ENCODE measurements around the gene SLCO3A1.

Gene SLCO3A1

DNA sequence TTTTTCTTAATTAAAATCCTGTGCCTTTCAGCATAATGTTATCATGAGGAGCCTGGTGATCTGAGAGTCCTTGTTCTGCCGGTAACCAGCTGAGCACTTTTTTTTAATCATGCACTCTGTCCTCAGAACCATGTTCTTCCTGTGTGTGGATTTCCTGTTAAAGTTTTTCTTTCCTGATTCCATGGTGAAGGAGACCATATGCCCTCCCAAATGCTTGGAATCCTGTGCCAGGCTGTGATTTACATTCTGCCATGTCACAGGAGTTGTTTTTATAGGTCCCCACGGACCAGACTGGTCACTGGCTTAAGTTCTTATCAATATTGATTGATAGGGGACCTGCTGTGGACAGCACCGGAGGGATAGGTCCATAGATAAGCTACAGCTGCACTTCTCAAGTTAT is 257.8 kb downstream of the SLCO3A1 start:
- DNase-seq: no peak

DNA sequence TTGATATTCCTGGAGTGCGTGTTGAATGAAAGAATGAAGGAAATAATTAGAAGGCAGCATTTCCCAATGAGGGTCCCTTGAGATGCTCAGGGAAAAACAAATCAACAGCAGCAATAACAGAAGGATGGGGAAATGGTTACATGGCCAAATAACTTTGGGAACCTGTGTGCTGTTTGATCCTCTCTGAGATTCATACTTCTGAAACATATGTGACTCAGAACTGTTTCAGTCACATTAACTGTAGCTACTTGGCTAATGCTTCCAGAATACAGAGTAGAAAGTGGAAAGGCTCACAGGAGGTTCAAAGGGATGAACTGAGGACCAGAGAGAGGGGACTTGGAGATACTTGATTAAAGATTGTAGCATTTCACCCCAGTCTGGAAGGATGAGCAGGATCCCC is 258.2 kb downstream of the SLCO3A1 start:
- DNase-seq: no peak

DNA sequence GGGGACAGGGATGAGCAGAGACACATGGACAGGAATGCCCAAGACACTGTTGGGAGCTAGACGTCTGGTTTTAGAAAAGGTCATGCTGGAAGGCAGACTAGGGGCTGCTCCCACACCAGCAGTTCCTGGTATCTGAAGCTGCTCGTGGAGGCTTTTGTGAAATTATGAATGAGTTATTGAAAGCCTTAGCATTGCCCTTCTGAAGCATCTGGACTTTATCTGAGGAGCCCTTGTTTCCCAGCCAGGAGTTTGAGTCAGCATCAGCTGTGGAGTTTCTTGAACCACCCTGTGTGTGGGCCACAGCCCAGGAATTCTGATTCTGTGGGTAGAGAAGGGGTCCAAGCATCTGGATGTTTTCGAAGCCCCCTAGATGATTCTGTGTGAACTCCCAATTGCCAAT is 258.7 kb downstream of the SLCO3A1 start:
- no peak for DNase-seq

DNA sequence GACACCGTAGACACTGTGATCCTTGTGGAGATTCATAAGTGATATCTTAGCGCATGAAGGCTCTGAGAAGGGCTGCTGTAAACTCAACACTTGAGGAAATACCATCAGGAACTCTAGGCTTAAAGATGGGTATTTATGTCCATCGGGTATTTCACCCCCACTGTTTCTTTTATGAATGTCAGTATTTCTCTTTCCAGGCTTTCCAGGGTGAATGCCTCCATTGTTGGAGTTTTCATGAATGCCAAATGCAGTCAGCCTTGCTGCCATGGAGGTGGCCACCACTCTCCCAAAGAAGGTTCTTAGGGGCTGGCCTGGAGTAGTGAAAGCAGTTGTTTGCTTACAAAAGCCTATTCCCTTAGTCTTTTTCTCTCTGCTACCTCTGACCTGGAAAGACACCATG is 259.2 kb downstream of the SLCO3A1 start:
- DNase-seq: no peak

DNA sequence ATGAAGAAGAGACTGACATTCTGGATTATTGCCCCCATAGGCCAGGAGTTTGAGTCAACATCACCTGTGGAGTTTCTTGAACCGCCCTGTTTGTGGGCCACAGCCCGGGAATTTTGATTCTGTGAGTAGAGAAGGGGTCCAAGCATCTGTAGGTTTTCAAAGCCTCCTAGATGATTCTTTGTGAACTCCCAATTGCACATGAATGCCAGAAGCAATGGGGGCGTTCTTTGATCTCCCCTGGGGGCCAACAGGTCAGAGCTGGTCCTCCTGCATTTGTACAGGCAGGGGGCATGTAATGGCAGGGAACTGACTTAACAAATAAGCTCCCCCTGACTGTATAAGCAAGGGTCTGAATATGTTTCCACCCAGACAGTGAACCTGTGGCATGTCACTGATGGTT is 260.3 kb downstream of the SLCO3A1 start:
- no peak for DNase-seq

DNA sequence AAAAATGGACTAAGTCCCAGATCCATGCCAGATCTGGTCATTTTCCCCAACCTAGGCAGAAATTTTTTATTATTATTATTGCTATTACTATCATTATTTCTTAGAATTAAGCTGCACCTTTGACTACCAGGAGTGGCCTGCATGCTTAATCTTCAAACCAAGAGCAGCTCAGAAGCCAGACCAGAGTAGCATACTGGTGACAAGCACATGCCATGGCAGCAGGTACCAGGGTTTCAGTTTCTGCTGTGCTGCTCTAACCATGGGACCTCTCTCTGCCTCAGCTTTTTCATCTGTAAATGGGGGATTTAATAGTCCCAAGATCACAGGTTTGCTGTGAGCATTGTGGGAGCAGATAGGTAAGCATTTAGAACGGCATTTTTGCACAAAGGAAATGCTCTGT is 262.3 kb downstream of the SLCO3A1 start:
- no peak for DNase-seq

DNA sequence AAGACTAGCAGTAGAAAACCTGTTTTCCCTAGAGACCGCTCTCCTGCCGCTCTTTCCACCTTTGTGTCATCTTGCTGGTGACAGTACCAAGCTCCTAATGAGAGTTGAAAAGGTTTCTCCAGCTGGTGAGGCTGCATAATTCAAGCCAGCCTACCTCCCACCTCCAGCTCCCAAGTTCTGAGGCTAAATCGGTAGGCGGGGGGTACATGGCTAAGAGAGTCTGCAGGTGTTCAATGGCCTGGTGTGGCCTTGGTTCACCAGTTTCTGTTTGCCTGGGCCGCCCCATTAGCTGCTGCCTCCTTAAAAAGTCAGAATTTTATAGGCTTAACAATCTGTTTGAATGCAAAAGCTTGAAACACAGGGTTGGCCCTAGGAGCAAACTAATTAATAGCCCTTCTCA is 262.8 kb downstream of the SLCO3A1 start:
- no peak for DNase-seq

DNA sequence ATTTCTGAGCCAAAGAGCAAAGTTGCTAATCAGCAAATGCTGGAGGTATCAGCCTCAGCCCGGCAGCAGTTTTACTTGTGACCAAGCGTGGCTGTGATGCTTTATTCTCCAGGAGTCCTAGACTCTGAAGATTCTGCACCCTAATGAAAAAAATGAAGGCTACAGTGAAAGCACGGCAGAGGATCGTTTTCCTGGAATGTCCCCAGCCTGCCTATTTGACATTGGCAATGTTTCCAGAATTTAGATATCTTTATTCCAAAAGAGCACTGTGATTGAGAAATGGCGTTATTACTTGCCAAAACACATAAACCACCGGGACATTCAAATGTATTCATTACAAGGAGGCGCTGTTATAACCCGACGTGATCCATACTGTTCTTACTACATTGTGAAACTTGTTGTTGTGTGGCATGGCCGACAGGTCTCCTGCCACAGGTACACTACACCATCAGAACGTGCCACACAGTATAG is 263.8 kb downstream of the SLCO3A1 start:
- DNase-seq: no peak

DNA sequence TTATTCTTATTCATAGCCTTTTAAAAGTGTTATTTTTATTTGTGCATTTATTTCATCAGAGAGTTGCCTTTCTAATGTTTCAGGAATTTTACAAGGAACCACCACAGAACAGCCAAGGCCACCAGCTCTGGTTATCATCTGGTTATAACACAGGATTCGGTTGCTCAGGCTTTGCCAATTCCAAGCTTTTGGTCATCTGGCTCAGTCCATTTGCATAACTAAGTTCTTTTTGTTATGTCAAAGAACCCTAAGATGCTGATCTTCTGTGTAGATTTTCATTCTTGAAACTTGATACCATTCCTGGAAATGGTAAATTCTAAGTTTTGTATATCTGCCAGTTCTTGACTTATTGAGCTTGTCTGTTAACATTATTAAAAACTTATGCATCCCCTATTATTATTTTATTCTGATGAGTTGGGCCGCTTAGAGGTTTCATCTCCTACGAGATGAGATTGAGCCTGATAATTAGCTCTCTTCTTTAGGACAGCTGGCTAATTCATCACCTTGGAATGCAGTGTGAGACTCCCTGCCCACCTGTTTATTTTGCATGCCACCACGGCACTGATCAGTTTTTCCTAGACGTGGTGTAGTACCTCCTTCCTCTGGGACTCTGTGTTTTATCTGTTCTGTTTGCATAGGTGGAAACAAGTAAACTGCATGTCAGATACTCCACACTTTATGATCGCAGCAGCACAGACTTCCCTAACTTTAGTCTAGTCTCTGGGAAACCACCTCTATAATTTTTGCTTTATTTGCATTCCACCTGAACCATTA is 264.8 kb downstream of the SLCO3A1 start:
- no peak for DNase-seq

DNA sequence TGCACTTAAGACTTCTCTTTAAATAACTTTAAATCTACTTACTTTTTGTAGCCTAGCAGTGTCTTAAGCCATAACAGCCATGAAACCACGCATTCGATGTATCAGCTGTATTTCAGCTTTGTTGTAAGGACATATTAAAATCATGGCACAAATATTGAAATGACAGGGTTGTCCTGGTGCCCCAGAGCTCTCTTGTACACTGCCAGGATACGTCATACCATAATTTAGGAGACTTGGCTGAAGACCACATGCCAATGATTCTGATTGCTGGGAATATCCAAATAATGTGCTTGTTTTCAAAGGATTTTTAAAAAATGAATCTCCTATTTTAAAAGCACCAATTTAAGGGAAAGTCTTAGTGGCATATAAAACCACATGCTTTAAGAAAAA is 265.4 kb downstream of the SLCO3A1 start:
- DNase-seq: no peak

DNA sequence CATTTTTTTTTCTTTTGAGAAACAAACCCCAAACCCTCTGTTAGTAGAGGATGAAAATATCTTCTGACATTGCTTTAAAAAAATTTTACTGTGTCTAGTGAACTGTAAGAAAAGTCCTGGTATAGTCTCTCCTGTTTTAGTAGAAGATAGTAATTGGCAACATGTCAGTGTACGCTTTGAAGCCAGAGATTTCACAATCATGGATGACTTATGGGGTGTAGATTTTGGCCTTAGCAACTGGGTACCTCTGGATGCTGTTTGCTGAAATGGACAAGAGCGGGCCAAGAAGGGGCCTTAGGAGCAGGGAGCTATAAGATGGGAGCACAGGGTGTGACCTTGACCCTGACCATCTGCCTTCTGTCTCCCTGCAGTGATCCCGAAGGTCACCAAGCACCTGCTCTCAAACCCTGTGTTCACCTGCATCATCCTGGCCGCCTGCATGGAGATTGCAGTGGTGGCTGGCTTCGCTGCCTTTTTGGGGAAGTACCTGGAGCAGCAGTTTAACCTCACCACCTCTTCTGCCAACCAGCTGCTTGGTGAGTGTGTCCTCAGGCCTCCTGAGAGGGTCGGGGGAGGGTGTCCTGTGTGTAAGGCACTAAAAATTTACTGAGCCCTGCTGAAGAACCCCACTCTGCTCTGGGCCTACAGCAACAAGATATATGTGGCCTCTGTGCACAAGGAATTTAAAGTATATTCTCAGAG is 266.7 kb downstream of the SLCO3A1 start:
- DNase-seq: no peak

DNA sequence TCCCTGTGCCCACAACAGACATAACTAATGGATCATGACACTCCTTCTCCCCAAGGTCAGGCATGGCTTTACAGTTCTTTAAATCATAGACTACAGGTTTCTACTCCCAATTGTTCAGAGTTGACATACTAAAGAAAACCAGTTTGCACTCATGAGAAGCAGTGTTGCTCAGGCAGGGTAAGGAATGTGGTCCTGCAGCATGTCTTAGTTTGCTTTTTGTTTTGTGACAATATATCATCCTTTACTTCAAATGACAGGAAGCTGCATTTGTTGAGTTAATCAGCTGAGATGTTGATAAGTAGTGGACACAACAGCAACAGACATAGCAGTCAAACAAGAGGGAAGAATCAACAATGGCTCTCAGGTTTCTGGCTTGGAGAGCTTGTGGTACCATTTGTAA is 267.5 kb downstream of the SLCO3A1 start:
- no peak for DNase-seq

DNA sequence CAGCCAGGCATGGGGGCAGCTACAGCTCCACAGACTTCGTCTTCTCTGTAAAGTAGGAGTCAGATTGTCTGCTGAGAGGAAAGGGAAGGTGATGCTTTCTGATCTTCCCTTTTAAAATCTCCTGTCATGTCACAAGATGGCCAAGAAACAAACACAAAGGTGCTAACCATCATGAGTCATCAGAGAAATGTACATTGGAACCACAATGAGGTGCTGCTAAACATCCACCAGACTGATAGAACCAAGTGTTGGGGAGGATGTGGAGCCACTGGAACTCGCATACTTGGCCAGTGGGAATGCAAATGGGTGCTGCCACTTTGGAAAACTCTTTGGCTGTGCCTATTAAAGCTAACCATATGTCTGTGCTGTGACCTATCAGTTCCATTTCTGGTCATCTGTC is 268.8 kb downstream of the SLCO3A1 start:
- DNase-seq: no peak

DNA sequence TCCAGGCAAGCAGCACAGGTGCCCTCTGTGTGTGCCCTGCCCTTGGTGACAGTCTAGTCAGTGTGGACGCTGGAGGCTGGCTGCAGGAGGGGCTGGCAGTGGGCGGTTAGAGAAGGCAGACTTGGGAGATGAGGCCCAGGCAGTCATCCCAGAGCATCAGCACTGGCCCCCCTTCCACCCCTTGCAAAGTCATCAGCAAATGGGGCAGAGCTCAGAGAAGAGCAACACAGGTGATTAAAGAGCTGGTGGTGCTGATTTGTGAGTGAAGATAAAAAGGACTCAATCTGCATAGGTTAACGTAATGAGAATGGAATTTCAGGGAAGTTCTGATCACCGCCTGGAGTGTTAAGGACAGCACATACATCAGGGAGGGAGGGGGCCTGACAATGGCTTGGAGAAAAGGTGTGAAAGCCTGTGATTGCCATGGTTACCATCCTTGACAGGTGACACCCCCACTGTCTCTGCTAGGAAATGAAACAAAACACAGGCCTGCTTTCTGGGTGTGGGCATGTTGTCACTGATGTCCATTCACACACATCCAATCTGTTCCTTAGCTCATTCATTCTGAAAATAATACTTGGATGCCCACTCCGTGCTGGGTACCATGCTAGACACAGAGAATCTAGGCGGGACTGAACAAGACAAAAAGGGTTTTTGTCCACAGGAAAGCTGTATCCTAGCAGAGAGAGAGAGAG is 270.6 kb downstream of the SLCO3A1 start:
- DNase-seq: no peak

DNA sequence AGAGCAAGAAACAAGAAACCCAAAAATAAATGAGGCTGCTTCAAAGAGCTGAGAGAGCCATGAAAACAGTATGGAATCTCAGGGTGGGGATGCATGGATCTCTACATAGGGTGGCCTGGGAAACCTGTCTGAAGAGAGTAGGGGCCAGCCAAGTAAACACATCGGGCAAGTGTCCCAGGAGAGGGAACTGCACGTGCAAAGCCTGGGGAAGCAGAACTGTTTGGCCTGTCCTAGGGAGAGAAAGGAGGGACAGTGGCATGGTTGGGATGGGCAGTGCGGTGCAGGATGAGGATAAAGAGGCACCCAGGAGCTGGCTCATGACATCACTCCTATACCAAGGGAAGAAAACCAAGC is 271.1 kb downstream of the SLCO3A1 start:
- DNase-seq: no peak

DNA sequence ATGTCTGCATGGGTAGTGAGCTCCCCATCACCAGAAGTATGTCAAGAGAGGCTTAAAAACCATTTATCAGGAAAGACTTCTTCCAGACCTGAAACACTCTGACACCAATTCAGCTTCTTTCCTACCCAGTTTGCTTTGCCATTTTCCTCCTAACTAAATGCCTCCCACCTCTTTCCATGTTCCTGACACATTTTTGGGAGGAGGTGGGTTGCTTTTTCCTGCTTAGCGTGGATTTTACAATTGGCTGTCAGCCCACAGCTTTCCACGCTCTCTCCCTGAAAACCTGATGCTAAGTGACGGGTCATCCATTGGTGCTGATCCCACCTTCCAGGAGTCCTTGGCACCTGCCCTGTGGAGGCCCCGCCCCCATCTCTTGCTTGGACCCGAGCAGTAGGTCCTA is 275.3 kb downstream of the SLCO3A1 start:
- no peak for DNase-seq

DNA sequence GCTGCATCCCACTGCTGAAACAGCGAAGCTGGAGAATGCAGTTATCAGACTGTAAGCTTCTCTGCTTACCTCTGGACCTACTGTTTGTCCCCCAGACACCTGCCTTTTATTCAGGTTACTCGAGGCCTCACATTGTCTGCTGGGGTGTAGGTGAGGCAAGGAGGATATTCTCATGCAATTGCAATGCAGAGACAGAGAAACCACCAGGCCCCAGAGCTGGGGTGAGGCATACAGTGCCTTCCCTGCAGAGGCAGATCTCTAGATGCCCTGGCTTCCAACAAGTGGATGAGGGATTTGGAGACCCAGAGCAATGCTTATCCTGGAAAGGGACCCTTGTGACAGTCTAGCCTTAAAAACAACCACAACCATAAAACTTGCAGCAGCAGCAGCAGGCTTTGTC is 276.7 kb downstream of the SLCO3A1 start:
- no peak for DNase-seq

DNA sequence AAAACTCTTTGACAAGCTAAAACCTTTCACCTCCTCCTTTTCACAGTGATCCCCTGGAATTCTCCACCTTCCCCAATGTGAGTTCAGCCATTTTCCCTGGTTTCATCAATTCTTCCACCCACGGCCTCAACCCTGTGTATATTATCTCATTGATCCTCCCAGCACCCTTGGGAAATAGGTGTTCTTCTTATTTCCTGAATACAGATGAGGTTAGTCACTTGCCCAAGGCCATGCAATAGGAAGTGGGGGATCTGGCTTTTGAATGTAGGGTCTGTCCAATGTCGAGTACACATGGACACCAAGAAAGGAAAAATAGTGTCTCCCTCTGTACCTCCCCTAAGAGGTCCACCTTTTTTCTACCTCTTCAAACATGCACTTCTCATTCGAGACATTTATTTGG is 277.4 kb downstream of the SLCO3A1 start:
- no peak for DNase-seq

DNA sequence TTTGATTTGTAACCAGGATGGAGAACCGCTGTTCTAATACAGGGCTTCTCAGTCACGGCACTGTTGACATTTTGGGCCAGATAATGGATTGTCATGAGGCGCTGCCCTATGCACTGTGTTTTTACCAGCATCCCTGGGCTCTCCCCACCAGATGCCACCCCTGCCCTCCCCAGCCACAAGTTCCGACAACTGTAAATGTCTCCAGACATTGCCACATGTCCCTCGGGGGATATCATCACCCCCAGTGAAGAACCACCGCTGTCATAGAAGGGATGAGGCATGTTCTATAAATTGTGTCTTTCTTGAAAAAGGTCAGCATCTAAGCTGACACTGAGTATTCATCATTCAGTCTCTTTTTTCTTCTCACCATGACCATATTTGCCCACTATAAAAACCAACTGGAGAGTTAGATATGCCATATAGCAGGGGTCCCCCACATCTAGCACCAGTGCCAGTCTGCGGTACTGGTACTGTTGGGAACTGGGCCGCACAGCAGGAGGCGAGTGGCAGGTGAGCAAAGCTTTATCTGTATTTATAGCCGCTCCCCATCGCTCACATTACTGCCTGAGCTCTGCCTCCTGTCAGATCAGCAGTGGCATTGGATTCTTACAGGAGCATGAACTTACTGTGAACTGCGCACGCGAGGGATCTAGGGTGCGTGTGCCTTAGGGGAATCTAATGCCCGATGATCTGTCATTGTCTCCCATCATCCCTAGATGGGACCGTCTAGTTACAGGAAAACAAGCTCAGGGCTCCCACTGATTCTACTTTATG is 279.7 kb downstream of the SLCO3A1 start:
- DNase-seq: no peak

DNA sequence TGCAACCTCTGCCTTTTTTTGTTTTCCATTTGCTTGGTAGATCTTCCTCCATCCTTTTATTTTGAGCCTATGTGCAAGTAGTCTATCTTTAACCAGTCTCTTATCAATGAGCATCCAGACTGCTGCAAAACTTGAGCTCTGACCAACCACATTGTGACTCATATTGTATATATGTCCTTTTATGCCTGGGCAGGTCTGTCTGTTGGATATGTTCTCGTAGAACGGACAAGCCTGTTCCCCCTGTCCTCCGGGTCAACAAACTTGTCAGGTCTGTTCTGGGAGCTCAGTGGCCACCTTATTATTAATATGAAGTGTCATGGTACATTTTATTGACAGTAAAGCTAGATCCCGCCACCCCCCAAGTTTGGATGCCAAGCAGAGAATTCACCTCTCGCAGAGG is 287.3 kb downstream of the SLCO3A1 start:
- DNase-seq: no peak

DNA sequence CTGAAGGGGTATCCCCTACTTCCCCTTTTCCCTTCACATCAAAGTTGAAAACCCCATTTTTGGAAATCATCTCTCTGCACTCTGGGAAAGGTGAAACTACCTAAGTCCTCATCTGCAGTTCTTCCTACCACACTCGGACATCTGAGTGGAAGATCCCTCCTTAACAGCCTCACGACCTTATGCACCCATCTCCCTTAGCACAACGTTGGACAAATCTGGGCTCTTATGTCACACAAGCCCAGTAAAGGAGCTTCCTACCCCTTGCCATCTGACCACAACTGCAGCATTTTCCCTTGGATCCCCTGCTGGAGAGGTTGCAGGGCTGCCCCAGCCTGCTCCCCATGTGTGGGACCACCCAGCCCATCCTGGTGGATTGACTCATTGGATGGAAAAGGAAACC is 288.1 kb downstream of the SLCO3A1 start:
- DNase-seq: no peak

DNA sequence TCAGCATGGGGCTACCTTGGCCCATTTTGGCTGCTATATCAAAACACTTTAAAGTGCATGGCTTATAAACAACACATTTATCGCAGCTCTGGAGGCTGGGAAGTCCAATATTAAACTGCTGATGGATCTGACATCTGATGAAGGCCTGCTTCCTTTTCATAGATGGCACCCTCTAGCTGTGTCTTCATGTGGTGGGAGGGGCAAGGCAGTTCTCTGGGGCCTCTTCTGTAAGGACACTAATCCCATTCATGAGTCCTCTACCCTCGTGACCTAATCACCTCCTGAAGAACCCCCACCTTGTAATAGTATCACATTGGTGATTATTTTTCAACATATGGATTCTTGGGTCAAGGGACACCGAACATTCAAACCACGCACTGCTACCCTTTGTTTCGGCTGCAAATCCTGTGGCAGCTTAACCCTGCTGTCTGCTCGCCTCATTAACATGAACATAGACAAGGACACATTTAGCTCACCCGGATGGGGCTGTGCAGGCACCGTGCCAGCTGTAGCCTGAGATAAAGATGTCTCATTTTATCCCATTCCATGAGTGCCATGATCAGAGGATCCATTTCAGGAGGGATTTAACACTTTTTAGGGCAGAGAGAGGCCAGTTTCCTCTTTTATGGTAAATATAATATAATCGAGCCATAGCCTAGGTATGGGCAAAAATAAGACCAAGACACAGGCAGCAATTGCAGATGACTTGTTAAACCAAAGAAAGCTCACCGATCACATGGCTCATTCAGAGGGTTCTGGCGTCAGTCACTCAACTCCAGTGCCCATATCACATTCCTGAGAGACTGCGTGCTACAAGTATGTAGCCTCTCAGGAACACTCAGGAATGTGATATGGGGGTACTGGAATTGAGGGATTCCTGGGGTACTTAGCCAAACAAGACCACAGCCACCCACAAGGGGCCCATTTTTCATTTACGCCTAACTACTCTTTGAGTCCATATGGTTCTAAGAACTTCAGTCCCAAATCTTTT is 289.0 kb downstream of the SLCO3A1 start:
- no peak for DNase-seq
